ENCODE data around the gene MOB3A. TPM values are rescaled to one million over a fixed set of nuclear protein-coding genes. Genes with fewer than 3 reads are reported as not detected.

The MOB3A gene
- total and polyA plus RNA-seq, 10 of the 15 experiments (the other 5 are each of a cell fraction or from before 2014, with no cell fraction given), result 7.5 to 229 (median 79.4) TPM

- peaks cover 22 to 27% of the 10 kb centered on the region in 2 experiments for H3K36me3 ChIP-seq (ENCODE audit: control insufficient read depth in 2 of 2, insufficient read depth in 2 of 2, low read length in 1 of 2)
- H3K9me3 ChIP-seq (replicated peaks; ENCODE audit: control insufficient read depth, insufficient read depth, low read length), result no peaks in the 10 kb centered on the region
- H3K27ac ChIP-seq (ENCODE audit: control insufficient read depth, insufficient read depth), result no peak overlapping the region
- BruUV-seq (replicated peaks), result TSS peak; percentile 78
- no peak for FAIRE-seq
- in situ Hi-C loops (cut with MboI), result no loop called here
- H3K4me3 ChIP-seq, result no peak overlapping the region
- WGBS (ENCODE audit: insufficient coverage, insufficient replicate concordance, low lambda C conversion rate, missing lambda C conversion rate), result 90% methylated on average over 19 of the region's 19 CpGs
- TF ChIP-seq POLR2A (IDR thresholded peaks at IDR 0.05; ENCODE audit: low read depth, low read length), result peak; percentile 65
- TF ChIP-seq MYB (IDR thresholded peaks at IDR 0.05; ENCODE audit: borderline replicate concordance, low read depth, low read length), result no peak
- no peak for TF ChIP-seq HDGF (IDR thresholded peaks at IDR 0.05)
- TF ChIP-seq POLR2AphosphoS5 (IDR thresholded peaks at IDR 0.05; ENCODE audit: low read length), result peak; percentile 46; the same call in 1 of the 2 replicates
- peak; percentile 77 for TF ChIP-seq E2F8 (IDR thresholded peaks at IDR 0.05; ENCODE audit: low read depth, partially characterized antibody)
- TF ChIP-seq BCL11A (IDR thresholded peaks at IDR 0.05; ENCODE audit: low read depth, low read length), result no peak
- no peak for TF ChIP-seq ATF7 (IDR thresholded peaks at IDR 0.05; ENCODE audit: low read depth)
- no peak for TF ChIP-seq ZNF207 (IDR thresholded peaks at IDR 0.05; ENCODE audit: borderline replicate concordance)
- peak; percentile 8; the same call in 1 of the 2 replicates for TF ChIP-seq CHD2 (IDR thresholded peaks at IDR 0.05; ENCODE audit: borderline replicate concordance, low read depth, low read length)
- TF ChIP-seq MTA2 (IDR thresholded peaks at IDR 0.05; ENCODE audit: low read depth), result 0 out of 2 replicates have a peak, but pooled peaks have one; percentile 22
- TF ChIP-seq ZBTB11 (CRISPR knock-in tag; IDR thresholded peaks at IDR 0.05), result no peak
- 0 out of 4 replicates have a peak, but pooled peaks of 1 of the 2 experiments have one; percentile 14 for TF ChIP-seq IKZF2 (IDR thresholded peaks at IDR 0.05)
- TF ChIP-seq NFYA (IDR thresholded peaks at IDR 0.05; ENCODE audit: borderline replicate concordance, low read depth, low read length), result no peak
- peak; percentile 96 for TF ChIP-seq POLR2AphosphoS2 (IDR thresholded peaks at IDR 0.05; ENCODE audit: low read depth, low read length)
- TF ChIP-seq MLLT1 (IDR thresholded peaks at IDR 0.05), result no peak
- TF ChIP-seq IKZF1 (conservative IDR thresholded peaks at IDR 0.05), result peak; percentile 46; the same call in 1 of the 2 replicates
- H3K4me1 ChIP-seq (ENCODE audit: control insufficient read depth, insufficient read depth, low read length), result peaks cover 22% of the 10 kb centered on the region
- DNase-seq (ENCODE audit: low read depth, low spot score), result no peak
- ChIA-PET SMC1A (ENCODE audit: uncharacterized antibody, unreplicated experiment) (no interaction called here), POLR2A (interaction anchor here (0.6 to 0.9 kb wide), 5 partner anchors 10 to 1691 kb away, joined by 3 to 7 read pairs (median 4); partner anchors contain the start of gene MRPL54), RAD21 (ENCODE audit: unreplicated experiment) (no interaction called here), CTCF (interaction anchor here (0.6 to 2.5 kb wide), 2 partner anchors 51 to 174 kb away, joined by 3 to 11 read pairs; no protein-coding TSS in a partner anchor)
- intact Hi-C loops (cut with micrococcal nuclease; ENCODE audit: unreplicated experiment), result loop anchor here (2.0 kb wide), 1 partner anchor 52 kb away; no protein-coding TSS in a partner anchor
- peak; percentile 5; the same call in 2 of the 3 replicates for ATAC-seq
- no peak overlapping the region for H3K4me2 ChIP-seq (ENCODE audit: control insufficient read depth, insufficient read depth)
- peaks cover 10% of the 10 kb centered on the region for H4K20me1 ChIP-seq (ENCODE audit: control insufficient read depth, insufficient read depth)
- no peak overlapping the region for H3K9ac ChIP-seq (ENCODE audit: control insufficient read depth, insufficient read depth, low read length)
- no peak overlapping the region for H2AFZ ChIP-seq (ENCODE audit: control insufficient read depth, low read depth, low read length)
- no peaks in the 10 kb centered on the region for H3K27me3 ChIP-seq (replicated peaks in 1 of 2; ENCODE audit: control insufficient read depth in 2 of 2, insufficient read depth in 2 of 2, low read length in 1 of 2)
- peaks cover 29% of the 10 kb centered on the region for H3K79me2 ChIP-seq (ENCODE audit: control insufficient read depth, insufficient read depth, low read length)
These were observed 25.0 kb downstream of the MOB3A start for GRCh38 chr19:2070986-2071673.

All from GM12878 (cell line).